Common myeloid progenitor, CD34-positive (primary cell): ENCODE results near the gene KREMEN1.

Experiments used
- CTCF ChIA-PET: fragments of 350-600 bp; sonication (Branson Sonifier 250); formaldehyde crosslinking; loops from one replicate; lab custom pipeline; 2021; ENCODE audit warnings: antibody characterized with exemption; lab: Charles Lee
- POLR2A ChIA-PET: fragments of 350-600 bp; sonication (Branson Sonifier 250); formaldehyde crosslinking; loops from one replicate; lab custom pipeline; 2021; ENCODE audit warnings: antibody characterized with exemption; lab: Charles Lee
- DNase-seq, 3 donors: peaks; one replicate each; pipeline versions ENCODE4 v3.0.0 to v3.0.0-alpha.2; 2013
- H3K27ac ChIP-seq, 2 experiments: 1 replicate in 1 of 2; 2 replicates in 1 of 2; pipeline ENCODE4 v1.7.0; 2013; ENCODE audit warnings: inconsistent platforms in 2 of 2, low read length in 2 of 2, mild to moderate bottlenecking in 2 of 2, low read depth in 1 of 2, moderate library complexity in 1 of 2; ENCODE audit not compliant: severe bottlenecking in 2 of 2, insufficient read depth in 1 of 2, poor library complexity in 1 of 2
- H3K27me3 ChIP-seq, 5 experiments: replicated peaks in 2 of 5; 1 replicate in 3 of 5; 2 replicates in 2 of 5; pipeline versions ENCODE4 v1.6.1 to v1.7.0; 2013; ENCODE audit warnings: low read length in 4 of 5, mild to moderate bottlenecking in 2 of 5, moderate library complexity in 2 of 5, inconsistent platforms in 1 of 5; ENCODE audit not compliant: insufficient read depth in 5 of 5, control insufficient read depth in 4 of 5
- H3K36me3 ChIP-seq, 4 experiments: 1 replicate in 2 of 4; 2 replicates in 2 of 4; pipeline versions ENCODE4 v1.6.1 to v1.7.0; 2013; ENCODE audit warnings: low read length in 3 of 4, control low read depth in 1 of 4, mild to moderate bottlenecking in 1 of 4; ENCODE audit not compliant: control insufficient read depth in 4 of 4, insufficient read depth in 4 of 4
- H3K4me1 ChIP-seq, 4 experiments: 1 replicate in 3 of 4; 2 replicates in 1 of 4; pipeline versions ENCODE4 v1.6.1 to v1.7.1; 2013; ENCODE audit warnings: low read length in 3 of 4, mild to moderate bottlenecking in 3 of 4, control low read depth in 1 of 4, inconsistent platforms in 1 of 4, moderate library complexity in 1 of 4; ENCODE audit not compliant: control insufficient read depth in 4 of 4, insufficient read depth in 4 of 4; ENCODE audit errors: control extremely low read depth in 1 of 4
- H3K4me3 ChIP-seq, 7 experiments: 1 replicate in 4 of 7; 2 replicates in 3 of 7; pipeline versions ENCODE4 v1.5.1 to v1.7.0; 2013; ENCODE audit warnings: mild to moderate bottlenecking in 7 of 7, low read length in 6 of 7, moderate library complexity in 6 of 7, inconsistent platforms in 2 of 7, low read depth in 2 of 7, control low read depth in 1 of 7; ENCODE audit not compliant: insufficient read depth in 4 of 7, control insufficient read depth in 1 of 7; ENCODE audit errors: extremely low read depth in 1 of 7
- H3K9me3 ChIP-seq, 5 experiments: 1 replicate in 4 of 5; 2 replicates in 1 of 5; pipeline versions ENCODE4 v1.6.1 to v1.7.1; 2013; ENCODE audit warnings: low read length in 4 of 5, mild to moderate bottlenecking in 2 of 5, inconsistent platforms in 1 of 5, low read depth in 1 of 5, moderate library complexity in 1 of 5; ENCODE audit not compliant: control insufficient read depth in 4 of 5, insufficient read depth in 2 of 5; ENCODE audit errors: control extremely low read depth in 1 of 5
- WGBS: methylation state at CpG from one replicate; pipeline ENCODE4 v1.1.5; 2013; ENCODE audit not compliant: insufficient coverage; 5-methylcytosine and 5-hydroxymethylcytosine counted together

Gene KREMEN1

GRCh38 chr22:29138556-29139305, 65.9 kb downstream of the KREMEN1 start:
- CTCF ChIA-PET: interaction anchor here (2.1 to 5.8 kb wide), 2 partner anchors 15 to 16 kb away, joined by 4 to 22 read pairs; no protein-coding TSS in a partner anchor

DNA sequence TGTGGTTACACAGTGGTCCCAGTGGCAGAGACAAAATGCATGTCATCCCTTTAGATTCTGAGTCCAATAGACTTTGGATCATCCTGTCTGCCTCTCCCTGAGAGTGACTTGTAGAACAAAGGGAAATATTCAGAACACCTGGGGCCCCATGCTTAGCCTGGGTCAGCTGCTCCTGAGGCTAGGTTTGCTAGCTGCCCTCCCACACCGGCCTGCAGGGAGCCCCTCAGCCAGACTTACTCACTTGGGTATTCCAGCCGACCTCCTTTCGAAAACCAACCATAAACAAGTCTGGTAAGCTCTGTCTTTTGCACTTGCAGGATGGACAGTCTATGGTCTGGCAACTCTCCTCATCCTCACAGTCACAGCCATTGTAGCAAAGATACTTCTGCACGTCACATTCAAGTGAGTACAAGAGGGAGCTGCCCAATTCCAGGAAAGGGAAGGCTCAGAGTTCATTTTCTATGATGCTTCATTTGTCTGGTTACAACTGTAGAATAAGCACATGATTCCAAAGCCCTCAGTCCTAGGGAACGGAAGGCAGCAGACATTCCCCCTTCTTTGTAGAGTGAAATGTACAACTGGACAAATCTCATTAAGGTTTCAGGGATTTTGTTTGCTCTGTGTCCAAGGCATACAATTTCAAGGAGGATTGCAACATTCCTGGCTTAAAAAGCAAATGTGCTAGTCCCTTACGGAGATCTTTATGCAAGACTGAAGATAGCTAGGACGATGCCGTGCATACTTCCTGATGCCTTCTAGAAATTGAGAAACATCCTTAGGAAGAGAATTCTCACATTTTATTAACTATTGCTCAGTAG, 67.3 kb downstream of the KREMEN1 start:
- Histone ChIP-seq H3K27ac (no peak overlapping the region), H3K4me1 (peaks cover 0 to 31% (median 14%) of the 10 kb centered on the region in 4 experiments), H3K9me3 (no peaks in the 10 kb centered on the region), H3K27me3 (no peaks in the 10 kb centered on the region), H3K4me3 (no peak overlapping the region), H3K36me3 (no peaks in the 10 kb centered on the region)
- DNase-seq: no peak
- POLR2A ChIA-PET: no interaction called here
- CTCF ChIA-PET: interaction anchor here (1.0 to 5.8 kb wide), 5 partner anchors 8 to 50 kb away, joined by 3 to 22 read pairs (median 4); no protein-coding TSS in a partner anchor
- 94% methylated on average over 6 of the region's 8 CpGs for WGBS

More at GRCh38 chr22:29138556-29139305, 65.9 kb downstream of the KREMEN1 start:
- Histone ChIP-seq H3K27ac (no peak overlapping the region), H3K27me3 (no peaks in the 10 kb centered on the region), H3K36me3 (no peaks in the 10 kb centered on the region), H3K4me1 (peaks cover 0 to 29% (median 12%) of the 10 kb centered on the region in 4 experiments), H3K4me3 (no peak overlapping the region), H3K9me3 (peaks cover 0 to under 1% (median 0%) of the 10 kb centered on the region in 5 experiments)
- POLR2A ChIA-PET: no interaction called here
- DNase-seq: no peak
- 96% methylated on average over 13 of the region's 13 CpGs for WGBS

DNA sequence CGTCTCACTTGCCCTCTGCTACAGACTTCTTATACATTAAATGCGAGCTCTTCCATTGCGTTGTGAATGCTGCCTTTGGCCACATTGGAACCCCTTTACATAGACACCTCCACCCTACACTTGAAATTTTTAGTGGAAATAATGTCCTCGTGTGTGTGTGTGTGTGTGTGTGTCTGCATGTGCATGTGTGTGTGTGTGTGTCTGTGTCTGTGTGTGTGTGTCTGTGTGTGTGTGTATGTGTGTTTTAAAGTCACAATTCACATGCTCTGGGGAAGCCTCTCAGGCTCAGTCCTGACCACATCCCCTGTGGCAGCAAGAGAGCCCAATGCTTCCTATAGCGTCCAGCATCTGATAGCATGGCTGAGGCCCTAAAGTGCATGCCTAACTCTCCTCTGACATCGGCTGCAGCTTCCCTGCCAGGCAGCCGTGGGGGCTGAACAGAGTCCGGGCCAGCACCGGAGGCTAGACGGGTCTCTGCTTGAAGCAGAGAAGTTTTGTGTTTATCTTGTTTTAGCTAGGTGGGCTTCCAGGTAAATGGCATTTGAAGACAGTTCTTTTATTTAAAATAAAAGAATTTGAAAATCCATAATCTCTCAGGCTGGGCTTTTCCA, 68.3 kb downstream of the KREMEN1 start:
- peak in 2 of 3 donors; percentile 55 to 74 for DNase-seq
- ChIA-PET CTCF (interaction anchor here (1.0 to 5.8 kb wide), 6 partner anchors 9 to 104 kb away, joined by 3 to 22 read pairs (median 6); no protein-coding TSS in a partner anchor), POLR2A (no interaction called here)
- H3K4me3 ChIP-seq: no peak overlapping the region
- H3K27me3 ChIP-seq: no peaks in the 10 kb centered on the region
- H3K27ac ChIP-seq: no peak overlapping the region
- H3K9me3 ChIP-seq: no peaks in the 10 kb centered on the region
- H3K4me1 ChIP-seq: peaks cover 0 to 27% (median 12%) of the 10 kb centered on the region in 4 experiments
- WGBS: 38% methylated on average over 7 of the region's 10 CpGs
- H3K36me3 ChIP-seq: no peaks in the 10 kb centered on the region

- ChIA-PET CTCF (interaction anchor here (1.8 to 5.8 kb wide), 4 partner anchors 8 to 103 kb away, joined by 7 to 22 read pairs (median 8); no protein-coding TSS in a partner anchor), POLR2A (no interaction called here)
- no peak for DNase-seq
- H3K9me3 ChIP-seq: no peaks in the 10 kb centered on the region
- no peak overlapping the region for H3K4me3 ChIP-seq
- peaks cover 0 to 27% (median 12%) of the 10 kb centered on the region in 4 experiments for H3K4me1 ChIP-seq
- no peaks in the 10 kb centered on the region for H3K27me3 ChIP-seq
- WGBS: 89% methylated on average over 3 of the region's 5 CpGs
- H3K36me3 ChIP-seq: no peaks in the 10 kb centered on the region
- H3K27ac ChIP-seq: no peak overlapping the region
Measured at GRCh38 chr22:29142116-29142515, 69.3 kb downstream of the KREMEN1 start.

GRCh38 chr22:29143941-29144785, 71.3 kb downstream of the KREMEN1 start:
- POLR2A ChIA-PET: no interaction called here
- no peaks in the 10 kb centered on the region for H3K36me3 ChIP-seq
- 80% methylated on average over 13 of the region's 16 CpGs for WGBS

DNA sequence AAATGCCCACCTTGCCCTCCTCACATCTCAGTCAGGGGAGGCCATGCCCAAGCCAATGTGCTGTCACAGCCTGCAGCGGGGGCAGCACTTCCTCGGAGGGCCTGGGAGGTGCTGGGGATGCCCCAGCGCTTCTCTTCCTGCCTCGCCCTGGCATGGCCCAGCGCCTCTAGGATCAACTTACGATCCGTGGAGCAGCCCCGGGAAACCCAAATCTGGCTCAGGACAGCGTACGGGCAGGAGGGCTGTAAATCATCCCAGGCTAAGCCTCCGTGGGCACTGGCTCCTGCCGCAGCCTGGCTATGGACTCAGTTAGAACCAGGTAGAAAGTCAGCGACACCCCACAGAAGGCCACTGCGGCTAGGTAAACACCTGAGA, 71.9 kb downstream of the KREMEN1 start:
- Histone ChIP-seq H3K27me3 (no peaks in the 10 kb centered on the region), H3K36me3 (no peaks in the 10 kb centered on the region), H3K27ac (no peak overlapping the region), H3K4me1 (peaks cover 0 to 27% (median 12%) of the 10 kb centered on the region in 4 experiments), H3K9me3 (no peaks in the 10 kb centered on the region), H3K4me3 (no peak overlapping the region)
- CTCF ChIA-PET: interaction anchor here (5.8 kb wide), 1 partner anchor 9 kb away, joined by 22 read pairs; no protein-coding TSS in a partner anchor
- POLR2A ChIA-PET: no interaction called here
- DNase-seq: no peak
- 88% methylated on average over 14 of the region's 14 CpGs for WGBS

More at GRCh38 chr22:29143941-29144785, 71.3 kb downstream of the KREMEN1 start:
- Histone ChIP-seq H3K27me3 (no peaks in the 10 kb centered on the region), H3K9me3 (no peaks in the 10 kb centered on the region), H3K27ac (no peak overlapping the region), H3K4me3 (no peak overlapping the region), H3K4me1 (peaks cover 0 to 27% (median 12%) of the 10 kb centered on the region in 4 experiments)
- CTCF ChIA-PET: interaction anchor here (1.8 to 5.8 kb wide), 2 partner anchors 9 to 12 kb away, joined by 7 to 22 read pairs; no protein-coding TSS in a partner anchor
- DNase-seq: peak in 1 of 3 donors; percentile 26
